Prostate gland (tissue), 2 donors: ENCODE data around the gene GNB1. TPM values are rescaled to one million over a fixed set of nuclear protein-coding genes. Genes with fewer than 3 reads are reported as not detected.

Experiments
- DNase-seq: peaks from one replicate; pipeline ENCODE4 v3.0.0-alpha.2; 2019; ENCODE audit warnings: low spot score
- H3K27ac ChIP-seq, 2 donors: fragments of 200-600 bp; sonication (generic); 2 replicates each; pipeline ENCODE4 v1.5.1; 2017 to 2019
- H3K27me3 ChIP-seq: fragments of 200-600 bp; sonication (generic); replicated peaks from 2 replicates; pipeline ENCODE4 v1.5.1; 2019; ENCODE audit not compliant: insufficient read depth
- H3K36me3 ChIP-seq, 2 donors: fragments of 200-600 bp; sonication (generic); 1 replicate in 1 of 2; 2 replicates in 1 of 2; pipeline versions ENCODE4 v1.5.1 to v1.8.1; 2017 to 2019
- H3K4me1 ChIP-seq: fragments of 200-600 bp; sonication (generic); replicated peaks from 2 replicates; pipeline ENCODE4 v1.5.1; 2019
- H3K4me3 ChIP-seq, 2 donors: fragments of 200-600 bp; sonication (generic); 2 replicates each; pipeline ENCODE4 v1.5.1; 2017 to 2019
- H3K9me3 ChIP-seq: fragments of 200-600 bp; sonication (generic); 2 replicates; pipeline ENCODE4 v1.5.1; 2017
- POLR2A ChIP-seq: fragments of 450-650 bp; IDR thresholded peaks from one replicate; pipeline ENCODE4 v1.6.1; 2016; ENCODE audit warnings: antibody characterized with exemption, mild to moderate bottlenecking
- POLR2AphosphoS5 ChIP-seq: sonication (generic); formaldehyde crosslinking; IDR thresholded peaks from one replicate; pipeline ENCODE4 v1.6.1; 2017; ENCODE audit warnings: antibody characterized with exemption
- WGBS: methylation state at CpG from one replicate; pipeline ENCODE4 v1.1.5; 2018; 5-methylcytosine and 5-hydroxymethylcytosine counted together
- intact Hi-C: fragments of 100-400 bp; cut with DNase I; formaldehyde crosslinking; loops from one replicate; pipeline ENCODE4 v1.14.2; 2022
- total RNA-seq, 2 donors: library from RNA; depleted of rRNA; stranded (reverse); fragments of >200 nt; gene quantifications; one replicate each; pipeline ENCODE4 v1.1.0, GENCODE V29; 2016
- TF ChIP-seq, protein P1 (sequence below), 4 experiments: fragments of 200-600 bp in 2 of 4; fragments of 450-650 bp in 2 of 4; sonication (generic) in 2 of 4; IDR thresholded peaks; 1 replicate in 3 of 4; 2 replicates in 1 of 4; pipeline ENCODE4 v1.5.1; 2016 to 2019; ENCODE audit warnings: antibody characterized with exemption in 4 of 4, mild to moderate bottlenecking in 2 of 4, moderate library complexity in 2 of 4

GNB1 gene
- total RNA-seq, 2 donors from 2014 or later, result 163 to 233 TPM

DNA sequence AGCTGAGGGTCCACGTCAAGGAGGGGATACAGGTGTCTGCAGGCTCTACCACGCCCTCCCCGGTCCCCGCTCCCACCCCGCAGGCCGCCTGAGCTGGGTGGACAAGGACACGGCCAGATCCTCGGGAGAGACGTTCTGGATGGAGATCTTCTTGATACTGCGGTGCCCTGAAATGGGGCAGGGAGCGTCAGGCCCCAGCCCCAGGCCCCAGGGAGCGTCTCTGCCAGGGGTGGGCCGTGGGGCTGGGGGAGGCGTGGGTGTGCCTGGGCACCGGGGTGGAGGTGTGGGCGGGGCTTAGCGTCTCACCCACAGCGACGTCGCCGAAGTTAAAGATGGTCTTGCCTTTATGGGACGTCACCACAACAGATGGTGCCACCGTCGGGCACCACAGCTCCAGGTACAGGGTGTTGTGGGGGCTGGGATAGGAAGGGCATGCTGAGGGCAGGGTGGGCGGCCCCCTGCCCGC, 35.5 kb upstream of the GNB1 start:
- H3K27me3 ChIP-seq, result no peaks in the 10 kb centered on the region
- no peak overlapping the region for H3K27ac ChIP-seq
- no peaks in the 10 kb centered on the region for H3K4me1 ChIP-seq
- H3K36me3 ChIP-seq, result no peaks in the 10 kb centered on the region
- DNase-seq, result no peak
- 77% methylated on average over 26 of the region's 26 CpGs for WGBS
- TF ChIP-seq, protein P1, sequence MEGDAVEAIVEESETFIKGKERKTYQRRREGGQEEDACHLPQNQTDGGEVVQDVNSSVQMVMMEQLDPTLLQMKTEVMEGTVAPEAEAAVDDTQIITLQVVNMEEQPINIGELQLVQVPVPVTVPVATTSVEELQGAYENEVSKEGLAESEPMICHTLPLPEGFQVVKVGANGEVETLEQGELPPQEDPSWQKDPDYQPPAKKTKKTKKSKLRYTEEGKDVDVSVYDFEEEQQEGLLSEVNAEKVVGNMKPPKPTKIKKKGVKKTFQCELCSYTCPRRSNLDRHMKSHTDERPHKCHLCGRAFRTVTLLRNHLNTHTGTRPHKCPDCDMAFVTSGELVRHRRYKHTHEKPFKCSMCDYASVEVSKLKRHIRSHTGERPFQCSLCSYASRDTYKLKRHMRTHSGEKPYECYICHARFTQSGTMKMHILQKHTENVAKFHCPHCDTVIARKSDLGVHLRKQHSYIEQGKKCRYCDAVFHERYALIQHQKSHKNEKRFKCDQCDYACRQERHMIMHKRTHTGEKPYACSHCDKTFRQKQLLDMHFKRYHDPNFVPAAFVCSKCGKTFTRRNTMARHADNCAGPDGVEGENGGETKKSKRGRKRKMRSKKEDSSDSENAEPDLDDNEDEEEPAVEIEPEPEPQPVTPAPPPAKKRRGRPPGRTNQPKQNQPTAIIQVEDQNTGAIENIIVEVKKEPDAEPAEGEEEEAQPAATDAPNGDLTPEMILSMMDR (IDR thresholded peaks at IDR 0.05), result no peak
- no peak for TF ChIP-seq POLR2A
- no peak for TF ChIP-seq POLR2AphosphoS5
- H3K4me3 ChIP-seq, result no peak overlapping the region
- intact Hi-C loops, result no loop called here
- H3K9me3 ChIP-seq, result no peaks in the 10 kb centered on the region

DNA sequence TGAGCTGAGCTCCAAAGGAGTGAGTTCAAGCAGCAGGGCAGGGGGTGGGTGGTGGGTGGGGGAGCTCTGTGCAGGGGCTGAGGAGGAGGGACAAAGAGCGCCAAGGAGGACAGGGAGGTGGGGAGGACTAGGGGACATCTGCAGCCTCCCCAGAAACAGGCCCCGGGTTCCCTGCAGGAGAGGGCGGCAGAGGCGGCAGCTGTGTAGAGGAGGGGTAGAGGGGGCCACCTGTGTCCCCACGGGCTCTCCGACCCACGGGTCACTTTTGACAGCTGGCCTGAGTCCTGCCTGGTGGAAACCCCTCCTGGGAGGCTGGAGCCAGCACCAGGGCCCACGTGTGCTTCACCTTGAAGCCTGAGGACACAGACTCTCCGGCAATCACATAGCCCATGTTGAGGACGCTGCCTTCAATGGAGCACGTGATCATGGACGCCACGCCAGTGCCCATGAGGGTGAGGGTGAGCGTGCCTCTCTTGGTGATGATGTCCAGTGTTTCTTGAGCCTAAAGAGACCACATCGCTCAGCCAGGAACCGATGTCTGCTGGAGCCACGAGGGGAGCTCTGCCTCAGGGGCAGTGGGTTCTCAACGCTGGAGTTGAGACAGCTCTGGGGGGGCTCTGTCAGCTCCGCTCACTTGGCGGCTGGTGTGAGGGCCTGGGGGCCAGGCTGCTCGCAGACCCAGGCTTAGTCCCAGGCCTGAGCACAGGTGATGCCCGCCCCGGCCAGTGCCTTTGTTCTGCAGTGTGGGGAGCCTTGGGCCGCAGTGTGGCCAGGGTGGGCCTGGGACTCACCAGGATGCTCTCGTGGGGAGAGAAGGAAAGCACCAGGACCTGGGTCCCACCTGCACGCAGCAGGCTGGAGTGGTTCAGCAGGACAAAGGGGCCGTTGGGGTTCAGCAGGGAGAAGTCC, 34.8 kb upstream of the GNB1 start:
- DNase-seq, result no peak
- Histone ChIP-seq H3K27ac (no peak overlapping the region), H3K27me3 (no peaks in the 10 kb centered on the region), H3K9me3 (no peaks in the 10 kb centered on the region), H3K36me3 (no peaks in the 10 kb centered on the region), H3K4me3 (no peak overlapping the region), H3K4me1 (no peaks in the 10 kb centered on the region)
- WGBS, result 81% methylated on average over 27 of the region's 27 CpGs
- intact Hi-C loops, result no loop called here
- TF ChIP-seq, protein P1 (IDR thresholded peaks at IDR 0.05), result no peak
- TF ChIP-seq POLR2AphosphoS5 (no peak), POLR2A (no peak)

DNA sequence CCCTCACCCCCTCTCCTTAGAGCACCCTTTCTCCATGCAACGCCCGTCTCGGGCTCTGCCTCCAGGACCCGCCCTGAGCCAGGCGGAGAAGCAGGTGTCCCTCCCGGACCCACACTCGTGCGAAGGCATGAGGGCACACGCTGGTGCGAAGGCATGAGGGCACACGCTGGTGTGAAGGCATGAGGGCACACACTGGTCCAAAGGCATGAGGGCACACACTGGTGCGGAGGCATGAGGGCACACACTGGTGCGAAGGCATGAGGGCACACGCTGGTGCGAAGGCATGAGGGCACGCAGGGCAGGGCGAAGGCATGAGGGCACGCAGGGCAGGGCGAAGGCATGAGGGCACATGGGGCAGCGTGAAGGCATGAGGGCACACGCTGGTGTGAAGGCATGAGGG, 34.0 kb upstream of the GNB1 start:
- intact Hi-C loops, result no loop called here
- DNase-seq, result no peak
- Histone ChIP-seq H3K36me3 (no peaks in the 10 kb centered on the region), H3K4me1 (no peaks in the 10 kb centered on the region), H3K27ac (no peak overlapping the region), H3K4me3 (no peak overlapping the region), H3K9me3 (no peaks in the 10 kb centered on the region), H3K27me3 (no peaks in the 10 kb centered on the region)
- TF ChIP-seq POLR2AphosphoS5 (no peak), POLR2A (no peak)
- TF ChIP-seq, protein P1 (IDR thresholded peaks at IDR 0.05), result no peak
- WGBS, result 87% methylated on average over 21 of the region's 21 CpGs

DNA sequence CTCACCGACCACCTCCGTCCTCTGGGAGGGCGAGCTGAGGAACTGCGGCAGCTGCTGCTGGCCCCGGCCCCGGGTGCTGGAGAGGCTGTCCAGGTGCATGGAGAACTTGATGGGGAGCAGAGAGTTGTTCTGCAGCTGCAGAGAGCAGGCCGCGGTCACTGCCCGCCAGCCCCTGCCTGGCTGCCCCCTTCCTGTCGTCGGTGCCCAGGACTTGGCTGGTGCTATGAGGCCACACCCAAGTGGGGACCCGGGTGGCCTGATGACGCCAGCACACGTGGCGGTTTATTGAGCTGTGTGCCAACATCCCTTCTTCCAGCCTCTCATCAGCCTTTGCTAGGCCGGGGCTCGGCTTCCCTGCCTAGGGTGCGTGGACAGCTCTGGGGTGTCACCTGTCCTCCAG, 33.5 kb upstream of the GNB1 start:
- Histone ChIP-seq H3K4me3 (no peak overlapping the region), H3K9me3 (no peaks in the 10 kb centered on the region), H3K4me1 (no peaks in the 10 kb centered on the region), H3K27ac (no peak overlapping the region), H3K36me3 (no peaks in the 10 kb centered on the region), H3K27me3 (no peaks in the 10 kb centered on the region)
- 52% methylated on average over 5 of the region's 18 CpGs for WGBS
- DNase-seq, result no peak
- intact Hi-C loops, result no loop called here
- TF ChIP-seq POLR2AphosphoS5 (no peak), POLR2A (no peak)
- TF ChIP-seq, protein P1 (IDR thresholded peaks at IDR 0.05), result no peak
